Fibroblast of lung (primary cell): ENCODE measurements around the gene CLEC16A. TPM values are rescaled to one million over a fixed set of nuclear protein-coding genes. Genes with fewer than 3 reads are reported as not detected.
A peak's percentile ranks its signal among the peaks of the same experiment; 100 is the strongest.

Experiments
- DNase-seq, 2 donors: peaks; one replicate each; pipeline versions ENCODE4 v3.0.0 to v3.0.0-alpha.2; 2010; ENCODE audit warnings: low read depth in 2 of 2
- H2AFZ ChIP-seq: 2 replicates; pipeline ENCODE4 v1.5.1; 2012; ENCODE audit warnings: low read length, control low read depth, inconsistent platforms
- H3K27ac ChIP-seq: 2 replicates; pipeline ENCODE4 v1.5.1; 2011; ENCODE audit warnings: low read length, control low read depth; ENCODE audit not compliant: insufficient read depth
- H3K27me3 ChIP-seq: 2 replicates; pipeline ENCODE4 v1.5.1; 2011; ENCODE audit warnings: mild to moderate bottlenecking, low read length; ENCODE audit not compliant: control insufficient read depth, insufficient read depth
- H3K36me3 ChIP-seq: 2 replicates; pipeline ENCODE4 v1.5.1; 2011; ENCODE audit warnings: low read length; ENCODE audit not compliant: control insufficient read depth, insufficient read depth
- H3K4me1 ChIP-seq: 2 replicates; pipeline ENCODE4 v1.5.1; 2011; ENCODE audit warnings: low read length; ENCODE audit not compliant: control insufficient read depth, insufficient read depth; ENCODE audit errors: extremely low read depth
- H3K4me2 ChIP-seq: 2 replicates; pipeline ENCODE4 v1.5.1; 2011; ENCODE audit warnings: low read length, control low read depth; ENCODE audit not compliant: insufficient read depth; ENCODE audit errors: extremely low read depth
- H3K4me3 ChIP-seq, 4 experiments: fragments of 200-600 bp in 1 of 4; sonication (generic) in 1 of 4; replicated peaks in 1 of 4; 2 replicates each; pipeline ENCODE4 v1.5.1; 2011 to 2016; ENCODE audit warnings: low read length in 4 of 4, low read depth in 3 of 4, mild to moderate bottlenecking in 3 of 4, control low read depth in 2 of 4, inconsistent platforms in 1 of 4, mixed read lengths in 1 of 4; ENCODE audit not compliant: insufficient read depth in 1 of 4; ENCODE audit errors: control extremely low read depth in 1 of 4
- H3K79me2 ChIP-seq: 2 replicates; pipeline ENCODE4 v1.5.1; 2012; ENCODE audit warnings: mild to moderate bottlenecking, low read length, inconsistent platforms; ENCODE audit not compliant: control insufficient read depth, insufficient read depth
- H3K9ac ChIP-seq: 2 replicates; pipeline ENCODE4 v1.5.1; 2011; ENCODE audit warnings: mild to moderate bottlenecking, low read length, control low read depth; ENCODE audit not compliant: insufficient read depth
- H3K9me3 ChIP-seq: 2 replicates; pipeline ENCODE4 v1.5.1; 2012; ENCODE audit warnings: low read depth, low read length; ENCODE audit not compliant: control insufficient read depth, insufficient read depth
- H4K20me1 ChIP-seq: 2 replicates; pipeline ENCODE4 v1.5.1; 2011; ENCODE audit warnings: low read length; ENCODE audit not compliant: control insufficient read depth, insufficient read depth; ENCODE audit errors: extremely low read depth
- CTCF ChIP-seq, 2 donors: IDR thresholded peaks in 1 of 2; conservative IDR thresholded peaks in 1 of 2; 1 replicate in 1 of 2; 2 replicates in 1 of 2; pipeline ENCODE4 v1.5.1; 2011 to 2012; ENCODE audit warnings: low read length in 2 of 2, control low read depth in 1 of 2, inconsistent platforms in 1 of 2, low read depth in 1 of 2, mild to moderate bottlenecking in 1 of 2
- EZH2 ChIP-seq: IDR thresholded peaks from 2 replicates; pipeline ENCODE4 v1.5.1; 2012; ENCODE audit warnings: low read length, control low read depth, mild to moderate bottlenecking; ENCODE audit errors: missing control alignments
- polyA plus RNA-seq, 2 donors: library from polyadenylated mRNA; depleted of rRNA in 1 of 2; stranded (reverse) in 1 of 2; unstranded in 1 of 2; fragments of >200 nt; gene quantifications; 2 replicates each; pipeline ENCODE4 v1.2.1, GENCODE V29; 2011 to 2012; ENCODE audit warnings: missing spikeins in 1 of 2
- total RNA-seq: library from RNA; depleted of rRNA; stranded (reverse); fragments of >200 nt; gene quantifications from 2 replicates; pipeline ENCODE4 v1.2.1, GENCODE V29; 2014

Gene CLEC16A
- total and polyA plus RNA-seq, 2 donors (not counting 1 experiment from before 2014, with no cell fraction given): 9.1 to 22.0 TPM

DNA sequence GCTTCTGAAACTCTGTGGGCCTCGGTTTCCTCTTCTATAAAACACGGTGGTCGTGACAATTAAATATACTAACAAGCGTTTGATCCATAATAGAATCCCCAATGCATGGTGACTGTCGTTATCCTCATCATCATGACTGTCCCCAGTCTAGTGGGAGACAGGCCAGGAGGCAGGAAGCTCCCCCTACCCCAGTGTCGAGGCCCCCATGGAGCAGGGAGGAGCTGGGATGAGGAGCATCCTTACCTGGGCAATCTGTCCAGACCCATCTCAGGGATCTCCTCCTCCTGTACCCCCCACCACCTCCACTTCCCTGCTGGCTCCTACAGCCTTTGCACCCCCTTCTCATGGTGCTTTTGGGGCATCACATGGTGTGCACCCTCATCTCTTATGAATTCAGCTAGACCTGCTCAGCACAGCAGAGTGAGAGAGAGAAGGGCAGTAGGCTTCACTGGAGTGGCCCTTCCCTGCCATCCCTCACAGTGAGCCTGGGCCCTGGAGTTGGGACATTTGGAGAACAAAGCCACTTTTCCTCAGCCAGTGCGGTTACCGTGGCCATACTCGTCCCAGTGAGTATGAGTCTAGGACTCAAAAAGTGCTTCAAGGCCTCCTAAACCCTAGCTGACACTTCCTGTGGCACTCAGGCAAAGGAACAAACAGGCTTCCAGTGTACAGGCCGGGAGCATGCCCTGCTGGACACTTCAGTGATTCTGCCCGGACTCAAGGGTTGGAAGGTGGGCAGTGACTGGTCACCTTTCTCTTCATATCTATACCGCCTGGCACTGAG lies 148.6 kb downstream of the CLEC16A start:
- Histone ChIP-seq H4K20me1 (no peaks in the 10 kb centered on the region), H3K4me1 (peaks cover 37% of the 10 kb centered on the region), H3K79me2 (no peaks in the 10 kb centered on the region), H3K4me3 (no peak overlapping the region), H3K9ac (no peak overlapping the region), H3K9me3 (no peaks in the 10 kb centered on the region), H3K36me3 (no peaks in the 10 kb centered on the region), H3K27me3 (no peaks in the 10 kb centered on the region), H3K27ac (no peak overlapping the region), H2AFZ (no peak overlapping the region), H3K4me2 (no peak overlapping the region)
- DNase-seq: no peak
- no peak for TF ChIP-seq CTCF (conservative IDR thresholded peaks at IDR 0.05 in 1 of 2, IDR thresholded peaks at IDR 0.05 in 1 of 2; ENCODE audit: low read depth in 1 of 2, low read length in 2 of 2)
- no peak for TF ChIP-seq EZH2

GRCh38 chr16:11093572-11094074 lies 149.3 kb downstream of the CLEC16A start:
- Histone ChIP-seq H3K4me2 (no peak overlapping the region), H3K9me3 (no peaks in the 10 kb centered on the region), H3K27me3 (no peaks in the 10 kb centered on the region), H4K20me1 (no peaks in the 10 kb centered on the region), H3K27ac (peak overlapping the region; percentile 23), H3K79me2 (no peaks in the 10 kb centered on the region), H3K4me3 (no peak overlapping the region), H2AFZ (no peak overlapping the region), H3K4me1 (peaks cover 31% of the 10 kb centered on the region), H3K36me3 (no peaks in the 10 kb centered on the region), H3K9ac (no peak overlapping the region)
- no peak for DNase-seq
- TF ChIP-seq EZH2 (no peak), CTCF (conservative IDR thresholded peaks at IDR 0.05 in 1 of 2, IDR thresholded peaks at IDR 0.05 in 1 of 2; ENCODE audit: low read depth in 1 of 2, low read length in 2 of 2) (no peak)

DNA sequence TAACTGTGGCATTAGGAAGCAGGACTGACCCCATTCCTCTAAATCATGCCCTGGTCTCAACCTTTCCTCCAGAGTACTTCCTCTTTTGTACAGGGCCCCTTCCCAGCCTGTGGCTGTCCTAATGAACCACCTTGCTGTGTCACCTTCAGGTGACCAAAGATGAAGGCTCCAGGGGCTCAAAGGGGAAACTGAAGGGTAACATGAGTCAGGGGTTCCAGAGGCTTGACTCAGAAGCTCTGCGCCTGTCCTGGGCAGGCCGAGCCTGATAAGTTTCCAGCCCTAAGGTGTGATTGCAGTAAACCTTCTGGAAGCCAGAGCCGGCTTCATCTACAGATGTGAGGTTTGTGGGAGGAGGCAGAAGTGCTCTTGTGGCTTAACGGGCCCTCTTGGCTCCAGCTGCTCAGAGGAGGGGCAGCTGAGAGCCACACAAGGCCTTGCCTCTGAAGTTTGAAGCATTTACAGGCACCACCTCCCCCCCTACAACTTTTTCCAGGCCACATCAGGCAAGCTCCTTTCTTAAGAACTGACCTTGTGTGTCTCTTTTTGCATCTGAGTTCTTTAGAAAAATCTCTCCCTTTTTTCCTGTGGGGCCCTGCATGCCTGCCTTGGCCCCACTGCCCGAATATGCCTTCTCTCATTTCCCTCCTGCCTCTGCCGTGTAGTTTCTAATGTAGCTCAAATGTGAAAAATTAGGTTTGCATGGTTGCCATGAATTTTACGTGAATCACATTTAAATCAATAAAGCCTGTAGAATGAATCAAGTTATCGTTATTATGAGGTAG lies 149.9 kb downstream of the CLEC16A start:
- H3K4me2 ChIP-seq: no peak overlapping the region
- no peak overlapping the region for H3K9ac ChIP-seq
- no peak for TF ChIP-seq EZH2
- TF ChIP-seq CTCF (conservative IDR thresholded peaks at IDR 0.05 in 1 of 2, IDR thresholded peaks at IDR 0.05 in 1 of 2; ENCODE audit: low read depth in 1 of 2, low read length in 2 of 2): no peak
- no peaks in the 10 kb centered on the region for H4K20me1 ChIP-seq
- peaks cover 28% of the 10 kb centered on the region for H3K4me1 ChIP-seq
- H2AFZ ChIP-seq: no peak overlapping the region
- no peaks in the 10 kb centered on the region for H3K36me3 ChIP-seq
- H3K27me3 ChIP-seq: no peaks in the 10 kb centered on the region
- H3K27ac ChIP-seq: peak overlapping the region; percentile 50
- no peaks in the 10 kb centered on the region for H3K79me2 ChIP-seq
- H3K9me3 ChIP-seq: no peaks in the 10 kb centered on the region
- no peak overlapping the region for H3K4me3 ChIP-seq
- peak; percentile 79 to 90 for DNase-seq
